Measurements from ENCODE around the gene NR3C2.
"Not testable (repeated sequence)": the region's sequence is repeated elsewhere in the genome, so short reads cannot be mapped to it uniquely, and the experiment has no call there.

NR3C2 gene

GRCh38 chr4:148101790-148102189, 340.4 kb downstream of the NR3C2 start:
- no peak for DNase-seq (ENCODE audit: low read depth)

GRCh38 chr4:148101235-148101634, 341.0 kb downstream of the NR3C2 start:
- DNase-seq (ENCODE audit: low read depth), result no peak

GRCh38 chr4:148097801-148098200, 344.4 kb downstream of the NR3C2 start:
- DNase-seq (ENCODE audit: low read depth), result no peak

GRCh38 chr4:148095346-148095923, 346.8 kb downstream of the NR3C2 start:
- no peak for DNase-seq (ENCODE audit: low read depth)

GRCh38 chr4:148094149-148094548, 348.1 kb downstream of the NR3C2 start:
- DNase-seq (ENCODE audit: low read depth), result no peak

GRCh38 chr4:148093065-148093464, 349.1 kb downstream of the NR3C2 start:
- no peak for DNase-seq (ENCODE audit: low read depth)

- no peak for DNase-seq (ENCODE audit: low read depth)
These were observed 349.7 kb downstream of the NR3C2 start for GRCh38 chr4:148092316-148093014.

- no peak for DNase-seq (ENCODE audit: low read depth)
These were observed 350.3 kb downstream of the NR3C2 start for GRCh38 chr4:148091896-148092295.

- no peak for DNase-seq (ENCODE audit: low read depth)
These were observed 351.4 kb downstream of the NR3C2 start for GRCh38 chr4:148090503-148091476.

GRCh38 chr4:148090029-148090428, 352.2 kb downstream of the NR3C2 start:
- no peak for DNase-seq (ENCODE audit: low read depth)

- no peak for DNase-seq (ENCODE audit: low read depth)
These were observed 352.6 kb downstream of the NR3C2 start for GRCh38 chr4:148089624-148090023.

- not testable (repeated sequence) for DNase-seq (ENCODE audit: low read depth)
These were observed 359.1 kb downstream of the NR3C2 start for GRCh38 chr4:148083073-148083472.

- DNase-seq (ENCODE audit: low read depth), result no peak
These were observed 360.5 kb downstream of the NR3C2 start for GRCh38 chr4:148081745-148082144.

- no peak for DNase-seq (ENCODE audit: low read depth)
These were observed 360.9 kb downstream of the NR3C2 start for GRCh38 chr4:148081267-148081666.

GRCh38 chr4:148079961-148080360, 362.3 kb downstream of the NR3C2 start:
- no peak for DNase-seq (ENCODE audit: low read depth)

- DNase-seq (ENCODE audit: low read depth), result no peak
These were observed 364.2 kb downstream of the NR3C2 start for GRCh38 chr4:148078061-148078460.

GRCh38 chr4:148077581-148077980, 364.6 kb downstream of the NR3C2 start:
- DNase-seq (ENCODE audit: low read depth), result no peak

- DNase-seq (ENCODE audit: low read depth), result no peak
These were observed 365.2 kb downstream of the NR3C2 start for GRCh38 chr4:148076964-148077363.

GRCh38 chr4:148075438-148075837, 366.8 kb downstream of the NR3C2 start:
- no peak for DNase-seq (ENCODE audit: low read depth)

GRCh38 chr4:148074462-148074861, 367.8 kb downstream of the NR3C2 start:
- DNase-seq (ENCODE audit: low read depth), result no peak

- DNase-seq (ENCODE audit: low read depth), result no peak
These were observed 368.9 kb downstream of the NR3C2 start for GRCh38 chr4:148073349-148073748.

GRCh38 chr4:148072789-148073188, 369.4 kb downstream of the NR3C2 start:
- DNase-seq (ENCODE audit: low read depth), result no peak

GRCh38 chr4:148071009-148071408, 371.2 kb downstream of the NR3C2 start:
- DNase-seq (ENCODE audit: low read depth), result no peak
